WERI-Rb-1 (cell line): Measurements from ENCODE around the gene LMOD1.
A peak's percentile ranks its signal among the peaks of the same experiment; 100 is the strongest.
"Not testable (repeated sequence)": the region's sequence is repeated elsewhere in the genome, so short reads cannot be mapped to it uniquely, and the experiment has no call there.

ENCODE experiments used
- DNase-seq: peaks from one replicate; pipeline ENCODE4 v3.0.0-alpha.2; 2020
- H3K27ac ChIP-seq: fragments of 250-450 bp; sonication (Bioruptor Pico); 2 replicates; pipeline ENCODE4 v1.5.1; 2020; ENCODE audit warnings: mild to moderate bottlenecking, moderate library complexity
- H3K27me3 ChIP-seq: fragments of 250-450 bp; sonication (Bioruptor Pico); 2 replicates; pipeline ENCODE4 v1.5.1; 2021; ENCODE audit warnings: mild to moderate bottlenecking, low read depth, moderate library complexity; ENCODE audit not compliant: insufficient read depth, severe bottlenecking
- H3K36me3 ChIP-seq: fragments of 250-450 bp; sonication (Bioruptor Pico); 2 replicates; pipeline ENCODE4 v1.5.1; 2020; ENCODE audit warnings: mild to moderate bottlenecking, moderate library complexity
- H3K4me3 ChIP-seq: 2 replicates; pipeline ENCODE4 v1.5.1; 2011; ENCODE audit warnings: low read depth, mild to moderate bottlenecking, control low read depth, low read length
- H3K9me3 ChIP-seq: fragments of 250-450 bp; sonication (Bioruptor Pico); 2 replicates; pipeline ENCODE4 v1.5.1; 2021; ENCODE audit warnings: mild to moderate bottlenecking, moderate library complexity; ENCODE audit not compliant: severe bottlenecking
- CTCF ChIP-seq: IDR thresholded peaks from 2 replicates; pipeline ENCODE4 v1.5.1; 2011; ENCODE audit warnings: low read depth, mild to moderate bottlenecking, control low read depth, inconsistent platforms, low read length

The LMOD1 gene

GRCh38 chr1:201876148-201876818 lies 70.1 kb downstream of the LMOD1 start:
- H3K4me3 ChIP-seq: no peak overlapping the region
- H3K9me3 ChIP-seq: no peaks in the 10 kb centered on the region
- peak; percentile 71 for TF ChIP-seq CTCF
- peaks cover 98% of the 10 kb centered on the region for H3K36me3 ChIP-seq
- peak overlapping the region; percentile 18 for H3K27ac ChIP-seq
- H3K27me3 ChIP-seq: no peaks in the 10 kb centered on the region
- peak; percentile 82 for DNase-seq

GRCh38 chr1:201874672-201875071 lies 71.7 kb downstream of the LMOD1 start:
- Histone ChIP-seq H3K27me3 (no peaks in the 10 kb centered on the region), H3K4me3 (no peak overlapping the region), H3K27ac (no peak overlapping the region), H3K9me3 (no peaks in the 10 kb centered on the region), H3K36me3 (peaks cover 100% of the 10 kb centered on the region)
- TF ChIP-seq CTCF: no peak
- DNase-seq: no peak

- Histone ChIP-seq H3K27ac (no peak overlapping the region), H3K36me3 (peaks cover 100% of the 10 kb centered on the region), H3K9me3 (no peaks in the 10 kb centered on the region), H3K4me3 (no peak overlapping the region), H3K27me3 (no peaks in the 10 kb centered on the region)
- DNase-seq: no peak
- no peak for TF ChIP-seq CTCF
These were observed 76.0 kb downstream of the LMOD1 start for GRCh38 chr1:201870397-201870796.

GRCh38 chr1:201861448-201861847 lies 84.9 kb downstream of the LMOD1 start:
- TF ChIP-seq CTCF: no peak
- Histone ChIP-seq H3K36me3 (peaks cover 96% of the 10 kb centered on the region), H3K27ac (no peak overlapping the region), H3K27me3 (no peaks in the 10 kb centered on the region), H3K4me3 (no peak overlapping the region), H3K9me3 (no peaks in the 10 kb centered on the region)
- DNase-seq: no peak

- DNase-seq: no peak
- Histone ChIP-seq H3K36me3 (peaks cover 98% of the 10 kb centered on the region), H3K27me3 (no peaks in the 10 kb centered on the region), H3K27ac (no peak overlapping the region), H3K9me3 (no peaks in the 10 kb centered on the region), H3K4me3 (no peak overlapping the region)
- TF ChIP-seq CTCF: no peak
These were observed 86.9 kb downstream of the LMOD1 start for GRCh38 chr1:201859424-201859823.

- not testable (repeated sequence) for H3K9me3 ChIP-seq, H3K4me3 ChIP-seq, H3K27ac ChIP-seq, DNase-seq, H3K27me3 ChIP-seq
- peaks cover 100% of the 10 kb centered on the region for H3K36me3 ChIP-seq
These were observed 89.6 kb downstream of the LMOD1 start for GRCh38 chr1:201856722-201857121.
